ENCODE data around the gene GTF2H2C.
"Not testable (repeated sequence)": the region's sequence is repeated elsewhere in the genome, so short reads cannot be mapped to it uniquely, and the experiment has no call there.

The GTF2H2C gene

GRCh38 chr5:69528035-69528434 is 32.0 kb upstream of the GTF2H2C start:
- H3K4me3 ChIP-seq (ENCODE audit: extremely low read depth, insufficient read depth, low read length, poor library complexity, severe bottlenecking), result no peak overlapping the region
- H3K4me1 ChIP-seq (ENCODE audit: control insufficient read depth, insufficient read depth, low read length, poor library complexity, severe bottlenecking), result no peaks in the 10 kb centered on the region
- H3K27ac ChIP-seq (ENCODE audit: low read depth, low read length, severe bottlenecking), result no peak overlapping the region
- WGBS, 2 experiments (ENCODE audit: insufficient coverage in 2 of 2), result 77 to 80% methylated on average over 3 to 5 of the region's 5 CpGs
- H3K36me3 ChIP-seq (ENCODE audit: control insufficient read depth, insufficient read depth, low read length), result no peaks in the 10 kb centered on the region
- H3K9me3 ChIP-seq (ENCODE audit: control insufficient read depth, low read length), result no peaks in the 10 kb centered on the region

GRCh38 chr5:69528609-69529008 is 31.4 kb upstream of the GTF2H2C start:
- Histone ChIP-seq H3K4me3 (ENCODE audit: extremely low read depth, insufficient read depth, low read length, poor library complexity, severe bottlenecking) (no peak overlapping the region), H3K27ac (ENCODE audit: low read depth, low read length, severe bottlenecking) (no peak overlapping the region), H3K9me3 (ENCODE audit: control insufficient read depth, low read length) (no peaks in the 10 kb centered on the region), H3K36me3 (ENCODE audit: control insufficient read depth, insufficient read depth, low read length) (no peaks in the 10 kb centered on the region), H3K4me1 (ENCODE audit: control insufficient read depth, insufficient read depth, low read length, poor library complexity, severe bottlenecking) (no peaks in the 10 kb centered on the region)
- WGBS, 2 experiments (ENCODE audit: insufficient coverage in 2 of 2), result 100% methylated on average over 1 of the region's 4 CpGs; no CpG with 5 or more reads in 1 of the 2 experiments

DNA sequence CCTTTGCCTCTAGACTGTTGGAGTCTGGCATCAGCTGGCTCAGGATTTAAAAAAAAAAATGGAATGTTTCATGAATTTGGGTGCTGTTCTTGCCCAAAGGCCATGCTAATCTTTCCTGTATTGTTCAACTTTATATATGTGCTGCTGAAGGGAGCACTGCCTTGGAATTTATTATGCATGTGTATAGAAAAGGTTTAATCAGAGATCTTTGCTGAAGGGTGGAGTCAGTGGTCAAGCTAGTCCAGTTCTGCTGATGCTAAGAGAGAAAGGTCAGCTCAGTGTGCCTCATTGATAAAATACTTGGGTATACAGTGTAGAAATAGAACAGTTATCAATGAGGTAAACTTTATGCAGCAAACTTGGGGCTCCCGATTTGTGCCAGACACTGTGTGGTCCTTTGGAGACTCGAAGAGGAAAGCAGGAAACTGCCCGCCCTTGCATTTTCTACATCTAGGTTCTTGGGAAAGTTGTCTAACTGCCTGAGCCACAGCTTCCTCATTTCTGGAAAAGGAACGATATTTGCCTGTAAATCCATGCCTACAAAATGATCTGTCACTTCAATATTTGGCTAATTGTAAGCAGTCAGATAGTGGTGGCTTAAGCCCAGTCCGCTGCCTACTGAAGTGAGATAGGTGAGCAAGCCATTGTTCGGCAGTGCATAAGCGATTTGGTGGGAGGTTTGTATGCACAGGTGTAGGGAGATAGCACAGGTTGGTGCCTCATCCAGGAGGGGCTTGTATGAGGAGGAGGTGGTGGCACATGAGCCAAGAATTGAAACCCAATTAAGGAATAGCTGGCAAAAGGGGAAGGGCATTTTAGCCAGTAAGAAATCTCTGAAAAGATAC is 29.2 kb upstream of the GTF2H2C start:
- Histone ChIP-seq H3K4me1 (ENCODE audit: control insufficient read depth, insufficient read depth, low read length, poor library complexity, severe bottlenecking) (no peaks in the 10 kb centered on the region), H3K4me3 (ENCODE audit: extremely low read depth, insufficient read depth, low read length, poor library complexity, severe bottlenecking) (no peak overlapping the region), H3K36me3 (ENCODE audit: control insufficient read depth, insufficient read depth, low read length) (no peaks in the 10 kb centered on the region), H3K9me3 (ENCODE audit: control insufficient read depth, low read length) (no peaks in the 10 kb centered on the region), H3K27ac (ENCODE audit: low read depth, low read length, severe bottlenecking) (no peak overlapping the region)
- WGBS, 2 experiments (ENCODE audit: insufficient coverage in 2 of 2), result 94 to 95% methylated on average over 6 of the region's 7 CpGs

- no peaks in the 10 kb centered on the region for H3K9me3 ChIP-seq (ENCODE audit: control insufficient read depth, low read length)
- no peak overlapping the region for H3K27ac ChIP-seq (ENCODE audit: low read depth, low read length, severe bottlenecking)
- no peaks in the 10 kb centered on the region for H3K36me3 ChIP-seq (ENCODE audit: control insufficient read depth, insufficient read depth, low read length)
- H3K4me1 ChIP-seq (ENCODE audit: control insufficient read depth, insufficient read depth, low read length, poor library complexity, severe bottlenecking), result no peaks in the 10 kb centered on the region
- WGBS, 2 experiments (ENCODE audit: insufficient coverage in 2 of 2), result 89 to 100% methylated on average over 1 of the region's 3 CpGs
- H3K4me3 ChIP-seq (ENCODE audit: extremely low read depth, insufficient read depth, low read length, poor library complexity, severe bottlenecking), result no peak overlapping the region
Observed at GRCh38 chr5:69531406-69531801, 28.6 kb upstream of the GTF2H2C start.

DNA sequence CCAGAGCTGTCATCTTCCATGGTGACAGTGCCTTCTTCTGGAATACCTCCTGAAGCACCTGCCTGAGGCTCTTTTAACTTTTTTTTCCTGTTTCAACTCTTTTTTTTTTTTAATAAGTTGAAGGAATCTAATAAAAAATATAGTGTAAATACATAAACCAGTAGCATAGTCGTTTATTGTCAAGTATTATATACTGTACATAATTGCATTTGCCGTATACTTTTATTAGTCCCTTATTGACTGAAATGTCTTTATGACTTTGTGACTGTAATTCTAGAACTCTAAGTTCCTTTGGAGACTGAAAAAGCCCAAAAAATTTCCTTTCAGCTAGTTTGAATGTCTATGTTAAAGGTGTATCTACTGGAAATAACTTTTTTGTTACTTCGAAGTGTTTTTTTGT is 22.1 kb upstream of the GTF2H2C start:
- H3K4me3 ChIP-seq (ENCODE audit: extremely low read depth, insufficient read depth, low read length, poor library complexity, severe bottlenecking); H3K9me3 ChIP-seq (ENCODE audit: control insufficient read depth, low read length); H3K36me3 ChIP-seq (ENCODE audit: control insufficient read depth, insufficient read depth, low read length); H3K27ac ChIP-seq (ENCODE audit: low read depth, low read length, severe bottlenecking); H3K4me1 ChIP-seq (ENCODE audit: control insufficient read depth, insufficient read depth, low read length, poor library complexity, severe bottlenecking): not testable (repeated sequence)
- WGBS, 2 experiments (ENCODE audit: insufficient coverage in 2 of 2), result no CpG with 5 or more reads among the region's 3 CpGs

- H3K36me3 ChIP-seq (ENCODE audit: control insufficient read depth, insufficient read depth, low read length); H3K9me3 ChIP-seq (ENCODE audit: control insufficient read depth, low read length); H3K4me3 ChIP-seq (ENCODE audit: extremely low read depth, insufficient read depth, low read length, poor library complexity, severe bottlenecking); H3K27ac ChIP-seq (ENCODE audit: low read depth, low read length, severe bottlenecking); H3K4me1 ChIP-seq (ENCODE audit: control insufficient read depth, insufficient read depth, low read length, poor library complexity, severe bottlenecking): not testable (repeated sequence)
- WGBS, 2 experiments (ENCODE audit: insufficient coverage in 2 of 2), result no CpG with 5 or more reads among the region's 2 CpGs
Observed at GRCh38 chr5:69538735-69539134, 21.3 kb upstream of the GTF2H2C start.

DNA sequence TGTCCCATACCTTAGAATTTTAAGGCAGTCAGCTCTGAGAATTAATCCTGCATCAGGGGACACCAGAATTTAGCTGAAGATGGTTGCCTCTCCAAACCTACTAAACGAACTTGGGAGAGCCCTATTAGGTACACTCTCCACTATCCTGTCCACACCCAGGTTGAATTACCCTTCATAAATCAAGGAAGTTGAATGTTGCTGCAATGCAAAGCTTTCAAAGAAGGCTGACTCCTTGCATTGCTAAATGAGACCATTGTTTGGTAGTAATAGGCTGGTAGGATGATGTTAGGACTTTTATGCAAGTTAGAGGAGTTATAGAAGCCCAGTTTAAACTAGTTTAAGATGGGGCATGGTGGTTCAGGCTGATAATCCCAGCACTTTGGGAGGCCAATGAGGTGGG is 18.6 kb upstream of the GTF2H2C start:
- H3K4me3 ChIP-seq (ENCODE audit: extremely low read depth, insufficient read depth, low read length, poor library complexity, severe bottlenecking); H3K4me1 ChIP-seq (ENCODE audit: control insufficient read depth, insufficient read depth, low read length, poor library complexity, severe bottlenecking); H3K9me3 ChIP-seq (ENCODE audit: control insufficient read depth, low read length); H3K27ac ChIP-seq (ENCODE audit: low read depth, low read length, severe bottlenecking); H3K36me3 ChIP-seq (ENCODE audit: control insufficient read depth, insufficient read depth, low read length): not testable (repeated sequence)
- no CpG with 5 or more reads among the region's 1 CpG for WGBS, 2 experiments (ENCODE audit: insufficient coverage in 2 of 2)

- not testable (repeated sequence) for H3K36me3 ChIP-seq (ENCODE audit: control insufficient read depth, insufficient read depth, low read length); H3K4me3 ChIP-seq (ENCODE audit: extremely low read depth, insufficient read depth, low read length, poor library complexity, severe bottlenecking); H3K9me3 ChIP-seq (ENCODE audit: control insufficient read depth, low read length); H3K4me1 ChIP-seq (ENCODE audit: control insufficient read depth, insufficient read depth, low read length, poor library complexity, severe bottlenecking); H3K27ac ChIP-seq (ENCODE audit: low read depth, low read length, severe bottlenecking)
- no CpG with 5 or more reads among the region's 3 CpGs for WGBS, 2 experiments (ENCODE audit: insufficient coverage in 2 of 2)
Observed at GRCh38 chr5:69542838-69543618, 17.0 kb upstream of the GTF2H2C start.

- not testable (repeated sequence) for H3K9me3 ChIP-seq (ENCODE audit: control insufficient read depth, low read length); H3K27ac ChIP-seq (ENCODE audit: low read depth, low read length, severe bottlenecking); H3K4me1 ChIP-seq (ENCODE audit: control insufficient read depth, insufficient read depth, low read length, poor library complexity, severe bottlenecking); H3K36me3 ChIP-seq (ENCODE audit: control insufficient read depth, insufficient read depth, low read length); H3K4me3 ChIP-seq (ENCODE audit: extremely low read depth, insufficient read depth, low read length, poor library complexity, severe bottlenecking)
- WGBS, 2 experiments (ENCODE audit: insufficient coverage in 2 of 2), result no CpG with 5 or more reads among the region's 7 CpGs
Observed at GRCh38 chr5:69544602-69545001, 15.4 kb upstream of the GTF2H2C start.

DNA sequence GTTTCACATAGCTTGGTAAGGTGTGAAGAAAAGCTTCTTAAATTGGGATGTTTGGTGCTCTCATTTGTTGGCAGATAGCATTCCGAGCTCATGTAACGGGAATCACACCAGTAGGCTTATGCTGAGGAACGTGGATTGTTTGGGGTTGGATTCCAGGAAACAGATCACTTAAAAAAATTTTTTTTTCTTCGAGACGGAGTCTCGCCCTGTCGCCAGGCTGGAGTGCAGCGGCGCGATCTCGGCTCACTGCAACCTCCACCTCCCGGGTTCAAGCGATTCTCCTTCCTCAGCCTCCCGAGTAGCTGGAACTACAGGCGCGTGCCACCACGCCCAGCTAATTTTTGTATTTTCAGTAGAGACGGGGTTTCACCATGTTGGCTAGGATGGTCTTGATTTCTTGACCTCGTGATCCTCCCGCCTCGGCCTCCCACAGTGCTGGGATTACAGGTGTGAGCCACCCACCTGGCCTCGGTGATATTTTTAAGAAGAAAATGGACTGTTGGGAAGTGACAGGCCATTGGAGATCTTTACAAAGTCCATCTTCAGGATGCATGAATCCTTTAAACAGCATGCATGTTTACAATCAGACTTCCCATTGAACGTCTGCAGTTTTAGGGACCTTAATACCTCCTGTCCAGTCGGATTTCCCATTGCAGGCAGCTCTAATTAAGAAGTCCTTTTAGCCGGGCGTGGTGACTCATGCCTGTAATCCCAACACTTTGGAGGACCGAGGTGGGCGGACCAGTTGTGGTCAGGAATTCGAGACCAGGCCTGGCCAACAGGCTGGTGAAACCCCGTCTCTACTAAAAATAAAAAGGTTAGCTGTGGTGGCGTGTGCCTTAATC is 818 bp downstream of the GTF2H2C start:
- not testable (repeated sequence) for H3K9me3 ChIP-seq (ENCODE audit: control insufficient read depth, low read length); H3K4me1 ChIP-seq (ENCODE audit: control insufficient read depth, insufficient read depth, low read length, poor library complexity, severe bottlenecking); H3K27ac ChIP-seq (ENCODE audit: low read depth, low read length, severe bottlenecking); H3K36me3 ChIP-seq (ENCODE audit: control insufficient read depth, insufficient read depth, low read length)
- 60 to 67% methylated on average over 1 of the region's 31 CpGs for WGBS, 2 experiments (ENCODE audit: insufficient coverage in 2 of 2)
- H3K4me3 ChIP-seq (ENCODE audit: extremely low read depth, insufficient read depth, low read length, poor library complexity, severe bottlenecking), result peak overlapping the region; percentile 36

Measured in mesodermal cell (in vitro differentiated cells).